Measurements from ENCODE around the gene SLC17A9. TPM values are rescaled to one million over a fixed set of nuclear protein-coding genes. Genes with fewer than 3 reads are reported as not detected.

Gene SLC17A9
- total and polyA plus RNA-seq, 2 of the 8 experiments (the other 6 are each of a cell fraction or from before 2014, with no cell fraction given): 23.5 to 35.2 TPM

- H4K91ac ChIP-seq (replicated peaks; ENCODE audit: insufficient read length, low read length): no peak overlapping the region
- DNase-seq (ENCODE audit: low read depth in 1 of 2, low spot score in 2 of 2) (no peak), FAIRE-seq (no peak)
- H2BK5ac ChIP-seq (ENCODE audit: low read depth, low read length): no peak overlapping the region
- H3K79me1 ChIP-seq (ENCODE audit: low read depth, low read length): no peaks in the 10 kb centered on the region
- peak overlapping the region in 1 of 4 experiments; percentile 58; a peak in 2 of 8 replicates for H3K4me3 ChIP-seq (ENCODE audit: extremely low read depth in 1 of 4, insufficient read depth in 2 of 4, low read depth in 3 of 4, low read length in 4 of 4)
- 0 out of 2 replicates have a peak overlapping the region, but pooled peaks have one; percentile 39 for H2BK12ac ChIP-seq (ENCODE audit: low read depth, low read length)
- peaks cover 0 to 16% (median 0%) of the 10 kb centered on the region in 4 experiments; a peak in 1 of 8 replicates for H3K36me3 ChIP-seq (ENCODE audit: control insufficient read depth in 2 of 4, insufficient read depth in 4 of 4, low read length in 3 of 4)
- H3K4ac ChIP-seq (replicated peaks; ENCODE audit: insufficient read length, low read depth, low read length): no peak overlapping the region
- H2AFZ ChIP-seq (ENCODE audit: low read length): no peak overlapping the region
- peak overlapping the region; percentile 1 to 72 for H3K4me2 ChIP-seq (ENCODE audit: insufficient read depth in 1 of 2, low read depth in 2 of 2, low read length in 2 of 2)
- peaks cover 5 to 8% of the 10 kb centered on the region in 2 experiments for H3K9me3 ChIP-seq (ENCODE audit: insufficient read depth in 2 of 2, low read depth in 1 of 2, low read length in 1 of 2)
- peak overlapping the region; percentile 24; the same call in 1 of the 2 replicates for H3K18ac ChIP-seq (ENCODE audit: extremely low read depth, low read length)
- no peaks in the 10 kb centered on the region for H3K79me2 ChIP-seq (ENCODE audit: control insufficient read depth in 1 of 2, insufficient read depth in 2 of 2, low read length in 2 of 2)
- peaks cover 3% of the 10 kb centered on the region; the same call in 1 of the 2 replicates for H3K23me2 ChIP-seq (ENCODE audit: low read depth, low read length)
- ChIA-PET CTCF (ENCODE audit: partially characterized antibody) (interaction anchor here (0.6 to 4.0 kb wide), 25 partner anchors 9 to 222 kb away, joined by 3 to 53 read pairs (median 4); partner anchors contain the start of gene SLC17A9), POLR2A (ENCODE audit: partially characterized antibody) (interaction anchor here (1.1 to 1.6 kb wide), 3 partner anchors 36 to 147 kb away, joined by 3 to 5 read pairs (median 4); partner anchors contain the start of genes GID8 and TCFL5)
- no peak for TF ChIP-seq KDM4A (IDR thresholded peaks at IDR 0.05; ENCODE audit: low read depth, low read length, severe bottlenecking)
- TF ChIP-seq, protein P1, sequence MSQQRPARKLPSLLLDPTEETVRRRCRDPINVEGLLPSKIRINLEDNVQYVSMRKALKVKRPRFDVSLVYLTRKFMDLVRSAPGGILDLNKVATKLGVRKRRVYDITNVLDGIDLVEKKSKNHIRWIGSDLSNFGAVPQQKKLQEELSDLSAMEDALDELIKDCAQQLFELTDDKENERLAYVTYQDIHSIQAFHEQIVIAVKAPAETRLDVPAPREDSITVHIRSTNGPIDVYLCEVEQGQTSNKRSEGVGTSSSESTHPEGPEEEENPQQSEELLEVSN (IDR thresholded peaks at IDR 0.05): no peak
- peak overlapping the region; percentile 51; the same call in 1 of the 2 replicates for H4K8ac ChIP-seq (ENCODE audit: extremely low read depth, insufficient read depth, low read length)
- 23% methylated on average over 19 of the region's 21 CpGs; no CpG with 5 or more reads in 1 of the 2 experiments for WGBS, 2 experiments (ENCODE audit: extremely low coverage in 1 of 2, insufficient coverage in 1 of 2, insufficient read length in 1 of 2, insufficient replicate concordance in 2 of 2, low coverage in 1 of 2, low lambda C conversion rate in 2 of 2, missing lambda C conversion rate in 1 of 2)
- no peak overlapping the region for H3K14ac ChIP-seq (ENCODE audit: insufficient read length)
- H3K27me3 ChIP-seq (replicated peaks in 1 of 4; ENCODE audit: control insufficient read depth in 3 of 4, extremely low read depth in 1 of 4, insufficient read depth in 3 of 4, low read length in 3 of 4): peaks cover 55 to 74% (median 62%) of the 10 kb centered on the region in 4 experiments
- no peak overlapping the region for H3K27ac ChIP-seq (ENCODE audit: low read depth, low read length)
- H2BK120ac ChIP-seq (replicated peaks; ENCODE audit: low read depth, low read length): no peak overlapping the region
- no peak overlapping the region for H2BK15ac ChIP-seq (ENCODE audit: low read length)
- H3K9ac ChIP-seq (replicated peaks in 1 of 4; ENCODE audit: extremely low read depth in 1 of 4, low read depth in 3 of 4, low read length in 3 of 4): no peak overlapping the region
- H2AK5ac ChIP-seq (ENCODE audit: low read depth, low read length): no peak overlapping the region
- H3K56ac ChIP-seq (replicated peaks; ENCODE audit: insufficient read length, low read depth, low read length): no peak overlapping the region
- no peak overlapping the region for H4K5ac ChIP-seq (ENCODE audit: insufficient read length, low read depth, low read length)
- H4K20me1 ChIP-seq (replicated peaks in 1 of 2; ENCODE audit: control insufficient read depth in 1 of 2, insufficient read depth in 2 of 2, low read length in 2 of 2): peaks cover 4 to 6% of the 10 kb centered on the region in 2 experiments
- no peak overlapping the region for H3K23ac ChIP-seq (ENCODE audit: insufficient read length)
- H3K4me1 ChIP-seq (replicated peaks in 1 of 4; ENCODE audit: control insufficient read depth in 3 of 4, insufficient read depth in 4 of 4, low read length in 3 of 4): peaks cover 2 to 34% (median 18%) of the 10 kb centered on the region in 4 experiments
- no peak overlapping the region for H2BK20ac ChIP-seq (ENCODE audit: low read length)
Observed at GRCh38 chr20:63008541-63009044, 56.1 kb downstream of the SLC17A9 start.

All from H1 (cell line).